Activated CD4-positive, alpha-beta T cell treated with anti-CD3 and anti-CD28 coated beads, Interleukin-2, Interleukin-6, amounts not matched to agents 100 ng/mL and 50 ng/mL, durations not matched to agents 16 hours and 8 hours (primary cell): Measurements from ENCODE around the gene LRRC42.
"Not testable (repeated sequence)": the region's sequence is repeated elsewhere in the genome, so short reads cannot be mapped to it uniquely, and the experiment has no call there.

Source experiments
- DNase-seq: peaks from one replicate; pipeline ENCODE4 v3.0.0-alpha.2; 2020

LRRC42 gene

GRCh38 chr1:53971718-53972117 lies 25.6 kb downstream of the LRRC42 start:
- no peak for DNase-seq

- DNase-seq: no peak
Measured at GRCh38 chr1:53975861-53976260, 29.7 kb downstream of the LRRC42 start.

DNA sequence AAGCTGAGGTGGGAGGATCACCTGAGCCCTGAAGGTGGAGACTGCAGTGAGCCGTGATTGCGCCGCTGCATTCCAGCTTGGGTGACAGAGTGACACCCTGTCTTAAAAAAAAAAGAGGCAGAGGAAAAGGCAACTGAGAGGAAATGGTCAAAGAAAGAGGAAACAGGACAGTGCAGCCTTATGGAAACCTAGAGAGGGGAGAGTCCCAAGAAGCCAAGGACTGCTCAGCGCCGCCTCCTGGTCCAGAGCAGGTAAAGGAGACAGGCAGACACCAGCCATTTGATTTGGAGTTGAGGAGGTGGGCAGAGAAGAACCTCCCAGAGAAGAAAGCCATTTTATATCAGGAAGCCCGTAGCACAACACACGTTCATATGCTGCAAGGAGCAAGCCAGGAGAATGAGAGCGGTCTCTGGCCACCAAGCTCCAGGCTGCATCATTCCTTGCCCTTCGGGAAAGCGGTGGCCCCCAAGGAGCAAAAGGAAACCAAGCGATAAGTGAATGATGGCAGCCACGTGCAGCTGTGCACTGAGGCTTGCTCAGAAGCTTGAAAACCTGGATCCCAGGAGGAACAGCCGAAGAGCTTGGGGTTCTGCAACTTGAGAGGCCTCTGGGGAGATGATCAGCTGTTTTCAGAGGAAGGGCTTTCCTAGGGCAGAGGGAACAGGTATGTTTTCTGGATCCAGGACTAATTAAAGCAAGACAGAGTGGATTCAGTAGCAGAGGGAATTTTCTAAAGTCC lies 33.7 kb downstream of the LRRC42 start:
- DNase-seq: no peak

DNA sequence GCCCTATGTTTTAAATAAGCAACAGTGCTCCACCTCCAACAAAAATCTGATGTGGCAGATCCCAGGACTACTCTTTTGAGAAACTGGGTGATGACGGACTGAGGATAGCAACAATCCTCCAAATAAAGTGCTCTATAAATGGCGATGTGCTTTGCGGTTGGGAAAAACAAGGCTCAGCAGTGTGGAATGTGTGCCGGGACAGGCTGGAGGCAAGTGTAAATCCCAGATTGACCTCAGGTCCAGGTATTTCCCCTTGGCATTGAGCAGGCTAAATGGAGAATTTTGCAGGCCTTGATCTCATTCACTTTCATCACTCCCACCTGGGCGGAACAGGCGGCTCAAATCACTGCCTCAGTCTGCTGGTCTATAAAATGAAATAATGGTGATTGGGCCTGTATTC lies 35.1 kb downstream of the LRRC42 start:
- no peak for DNase-seq

- no peak for DNase-seq
Measured at GRCh38 chr1:53982034-53982762, 36.0 kb downstream of the LRRC42 start.

- DNase-seq: no peak
Measured at GRCh38 chr1:53982763-53983104, 36.6 kb downstream of the LRRC42 start.

GRCh38 chr1:53984726-53985125 lies 38.6 kb downstream of the LRRC42 start:
- DNase-seq: no peak

- DNase-seq: no peak
Measured at GRCh38 chr1:53986458-53986857, 40.3 kb downstream of the LRRC42 start.

- DNase-seq: peak; percentile 62
Measured at GRCh38 chr1:53987880-53988279, 41.7 kb downstream of the LRRC42 start.

DNA sequence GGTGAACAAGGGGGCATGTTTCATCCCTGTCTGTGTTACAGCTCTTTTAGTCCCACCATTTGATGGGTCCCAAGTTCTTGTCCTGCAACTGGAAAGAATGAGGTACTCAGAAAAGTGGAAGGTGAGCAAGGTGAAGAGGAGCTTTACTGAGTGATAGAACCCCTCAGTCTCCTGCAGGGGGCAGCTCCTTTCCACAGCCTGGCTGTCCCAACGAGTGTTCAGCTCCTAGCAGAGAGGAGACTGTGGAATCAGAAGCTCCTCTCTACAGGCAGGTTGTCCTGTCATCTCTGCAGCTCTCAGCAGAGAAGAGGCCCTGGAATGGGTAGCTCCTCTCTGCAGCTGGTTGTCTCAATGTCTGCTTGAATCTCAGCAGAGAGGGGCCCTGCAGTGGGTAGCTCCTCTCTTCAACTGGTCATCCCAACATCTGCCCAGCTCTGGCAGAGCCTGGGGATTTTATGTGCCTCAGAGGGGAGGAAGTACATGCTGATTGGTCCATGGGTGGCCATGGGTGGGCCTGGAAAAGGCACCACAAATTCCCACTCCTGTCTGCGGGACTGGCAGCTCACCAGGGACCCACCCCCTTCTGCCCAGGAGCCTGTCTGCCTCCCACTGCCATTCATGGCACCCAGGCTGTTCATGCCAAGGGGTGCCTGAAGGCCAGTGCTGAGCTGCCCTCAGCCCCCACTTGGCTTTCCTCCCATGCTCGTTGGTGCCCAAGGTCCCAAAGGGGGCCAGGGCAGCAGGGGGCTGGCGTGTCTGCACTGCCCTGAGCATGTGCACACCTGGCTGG lies 46.1 kb downstream of the LRRC42 start:
- DNase-seq: peak; percentile 6

GRCh38 chr1:53994516-53994915 lies 48.4 kb downstream of the LRRC42 start:
- not testable (repeated sequence) for DNase-seq

DNA sequence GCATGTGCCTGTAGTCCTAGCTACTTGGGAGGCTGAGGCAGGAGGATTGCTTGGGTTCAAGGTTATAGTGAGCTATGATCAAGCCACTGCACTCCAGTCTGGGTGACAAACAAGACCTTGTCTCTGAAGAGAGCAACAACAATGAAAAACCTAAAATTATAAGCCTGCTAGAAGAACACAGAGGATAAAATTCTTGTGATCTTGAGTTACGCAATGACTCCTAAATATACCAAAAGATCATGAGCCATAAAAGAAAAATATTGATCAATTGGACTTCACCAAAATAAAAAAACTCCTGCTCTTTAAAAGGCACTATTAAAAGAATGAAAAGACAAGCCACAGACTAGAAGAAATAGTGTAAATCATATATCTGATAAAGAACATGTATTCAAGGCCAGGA lies 49.5 kb downstream of the LRRC42 start:
- no peak for DNase-seq

- DNase-seq: no peak
Measured at GRCh38 chr1:53998223-53998622, 52.1 kb downstream of the LRRC42 start.

DNA sequence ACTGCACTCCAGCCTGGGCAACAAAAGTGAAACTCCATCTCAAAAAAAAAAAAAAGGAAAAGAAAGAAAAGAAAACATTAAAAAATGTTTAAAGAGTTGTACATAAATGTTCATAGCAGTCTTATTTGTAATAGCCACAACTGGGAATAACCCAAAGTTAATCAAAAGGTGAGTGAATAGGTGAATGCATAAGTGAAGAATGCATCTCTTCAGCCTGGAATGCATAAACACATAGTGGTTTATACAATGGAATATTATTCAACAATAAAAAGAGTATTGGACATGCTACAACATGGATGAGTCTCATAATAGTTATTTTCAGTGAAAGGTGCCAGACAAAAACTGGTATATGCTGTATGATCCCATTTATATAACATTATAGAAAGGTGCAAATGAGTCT lies 53.8 kb downstream of the LRRC42 start:
- no peak for DNase-seq

- no peak for DNase-seq
Measured at GRCh38 chr1:54001591-54001990, 55.4 kb downstream of the LRRC42 start.

DNA sequence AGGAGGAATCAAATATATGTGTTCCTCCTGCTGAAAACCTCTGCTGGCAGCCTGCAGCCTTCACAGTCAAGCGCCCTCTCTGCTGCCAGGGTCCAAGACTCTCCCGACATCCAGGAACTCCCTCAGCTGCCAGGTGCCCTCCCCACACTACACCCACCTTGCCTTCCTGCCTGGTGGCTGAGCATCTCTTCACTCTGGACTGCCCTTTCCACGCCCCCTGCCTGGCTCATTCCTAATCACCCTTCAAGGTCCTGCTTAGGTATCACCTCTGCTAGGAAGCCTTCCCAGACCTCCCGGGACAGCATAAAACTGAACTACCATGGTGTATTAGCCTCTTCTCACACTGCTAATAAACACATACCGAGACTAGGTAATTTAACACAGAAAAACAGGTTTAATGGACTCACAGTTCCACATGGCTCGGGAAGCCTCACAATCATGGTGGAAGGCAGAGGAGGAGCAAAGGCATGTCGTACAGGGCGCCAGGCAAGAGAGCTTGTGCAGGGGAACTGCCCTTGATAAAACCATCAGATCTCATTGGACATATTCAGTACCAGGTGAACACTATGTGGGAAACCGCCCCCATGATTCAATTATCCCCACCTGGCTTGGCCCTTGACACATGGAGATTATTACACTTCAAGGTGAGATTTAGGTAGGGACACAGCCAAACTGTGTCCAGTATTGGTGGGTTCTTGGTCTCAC lies 56.5 kb downstream of the LRRC42 start:
- no peak for DNase-seq

GRCh38 chr1:54003249-54003646 lies 57.1 kb downstream of the LRRC42 start:
- DNase-seq: no peak

GRCh38 chr1:54003750-54004480 lies 57.8 kb downstream of the LRRC42 start:
- DNase-seq: not testable (repeated sequence)

- DNase-seq: no peak
Measured at GRCh38 chr1:54004481-54005049, 58.4 kb downstream of the LRRC42 start.

DNA sequence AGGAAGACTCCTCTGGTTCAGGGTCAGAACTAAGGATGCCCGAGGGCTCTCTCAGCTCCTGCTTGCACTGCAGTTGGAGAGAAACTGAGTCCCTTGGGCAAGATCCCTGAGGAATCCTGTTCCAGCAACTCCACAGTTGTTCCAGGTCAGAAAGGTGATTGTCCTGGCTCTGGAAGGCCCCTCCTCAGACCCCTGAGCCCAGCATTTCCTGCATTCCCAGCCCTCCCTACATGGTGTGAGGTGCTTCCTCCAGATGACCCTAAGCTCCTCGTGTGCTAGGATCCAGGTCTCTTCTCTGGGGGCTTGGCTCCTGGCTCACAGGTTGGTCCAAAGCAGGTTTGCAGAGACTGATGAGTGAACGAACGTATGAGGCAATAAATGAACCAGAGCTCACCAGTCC lies 60.4 kb downstream of the LRRC42 start:
- DNase-seq: no peak

- no peak for DNase-seq
Measured at GRCh38 chr1:54007613-54008012, 61.5 kb downstream of the LRRC42 start.

- no peak for DNase-seq
Measured at GRCh38 chr1:54008876-54009275, 62.7 kb downstream of the LRRC42 start.
